Trophoblast cell (in vitro differentiated cells and primary cell): ENCODE results near the gene SLC26A2.

Experiments used
- DNase-seq, 2 donors: peaks; one replicate each; pipeline ENCODE4 v3.0.0-alpha.2; 2016
- H2AFZ ChIP-seq: 2 replicates; pipeline ENCODE4 v1.6.1; 2013; ENCODE audit warnings: low read length, moderate library complexity, mild to moderate bottlenecking; ENCODE audit not compliant: insufficient read depth, poor library complexity
- H2AK5ac ChIP-seq: 2 replicates; pipeline ENCODE4 v1.6.1; 2013; ENCODE audit warnings: mild to moderate bottlenecking, low read length
- H2BK120ac ChIP-seq: 2 replicates; pipeline ENCODE4 v1.6.1; 2013; ENCODE audit warnings: low read length, mild to moderate bottlenecking, moderate library complexity; ENCODE audit not compliant: insufficient read depth, poor library complexity
- H2BK12ac ChIP-seq: 2 replicates; pipeline ENCODE4 v1.6.1; 2013; ENCODE audit warnings: mild to moderate bottlenecking, low read length, moderate library complexity
- H2BK5ac ChIP-seq: 2 replicates; pipeline ENCODE4 v1.6.1; 2013; ENCODE audit warnings: low read length, low read depth, moderate library complexity, mild to moderate bottlenecking; ENCODE audit not compliant: poor library complexity
- H3K14ac ChIP-seq: 2 replicates; pipeline ENCODE4 v1.6.1; 2013; ENCODE audit warnings: mild to moderate bottlenecking, low read length
- H3K18ac ChIP-seq: 2 replicates; pipeline ENCODE4 v1.6.1; 2013; ENCODE audit warnings: mild to moderate bottlenecking, low read length
- H3K23ac ChIP-seq: 2 replicates; pipeline ENCODE4 v1.6.1; 2013; ENCODE audit warnings: low read length
- H3K27ac ChIP-seq: 2 replicates; pipeline ENCODE4 v1.5.1; 2013; ENCODE audit warnings: low read depth, mild to moderate bottlenecking, inconsistent platforms, low read length, moderate library complexity
- H3K27me3 ChIP-seq: 2 replicates; pipeline ENCODE4 v1.6.1; 2013; ENCODE audit warnings: inconsistent platforms, mild to moderate bottlenecking, low read length, moderate library complexity; ENCODE audit not compliant: insufficient read depth
- H3K36me3 ChIP-seq, 2 experiments: 1 replicate in 1 of 2; 2 replicates in 1 of 2; pipeline ENCODE4 v1.6.1; 2013; ENCODE audit warnings: low read length in 2 of 2, mild to moderate bottlenecking in 2 of 2, moderate library complexity in 1 of 2; ENCODE audit not compliant: insufficient read depth in 2 of 2, control insufficient read depth in 1 of 2
- H3K4ac ChIP-seq: 2 replicates; pipeline ENCODE4 v1.6.1; 2013; ENCODE audit warnings: low read depth, mild to moderate bottlenecking, low read length, moderate library complexity
- H3K4me1 ChIP-seq, 2 experiments: 1 replicate in 1 of 2; 2 replicates in 1 of 2; pipeline ENCODE4 v1.6.1; 2013; ENCODE audit warnings: low read length in 2 of 2, mild to moderate bottlenecking in 2 of 2, moderate library complexity in 1 of 2; ENCODE audit not compliant: insufficient read depth in 2 of 2, control insufficient read depth in 1 of 2
- H3K4me2 ChIP-seq: 2 replicates; pipeline ENCODE4 v1.6.1; 2013; ENCODE audit warnings: inconsistent platforms, mild to moderate bottlenecking, low read length, moderate library complexity
- H3K4me3 ChIP-seq: 2 replicates; pipeline ENCODE4 v1.5.1; 2013; ENCODE audit warnings: mild to moderate bottlenecking, low read depth, low read length, inconsistent platforms
- H3K79me1 ChIP-seq: one replicate; pipeline ENCODE4 v1.6.1; 2013; ENCODE audit warnings: low read length
- H3K79me2 ChIP-seq: 2 replicates; pipeline ENCODE4 v1.6.1; 2013; ENCODE audit warnings: low read length, mild to moderate bottlenecking; ENCODE audit not compliant: control insufficient read depth, insufficient read depth, poor library complexity
- H3K9ac ChIP-seq: 2 replicates; pipeline ENCODE4 v1.6.1; 2013; ENCODE audit warnings: mild to moderate bottlenecking, low read length
- H3K9me3 ChIP-seq: 2 replicates; pipeline ENCODE4 v1.6.1; 2013; ENCODE audit warnings: low read depth, mild to moderate bottlenecking, control low read depth, inconsistent platforms, low read length; ENCODE audit not compliant: insufficient read depth
- H4K12ac ChIP-seq: 2 replicates; pipeline ENCODE4 v1.6.1; 2013; ENCODE audit warnings: low read depth, mild to moderate bottlenecking, low read length, moderate library complexity
- H4K8ac ChIP-seq: 2 replicates; pipeline ENCODE4 v1.6.1; 2013; ENCODE audit warnings: low read depth, mild to moderate bottlenecking, low read length, moderate library complexity
- H4K91ac ChIP-seq: one replicate; pipeline ENCODE4 v1.6.1; 2013; ENCODE audit warnings: low read depth, mild to moderate bottlenecking, low read length, moderate library complexity
- WGBS: extraction: QIAGEN DNeasy Blood & Tissue Kit; methylation state at CpG from one replicate; pipeline ENCODE4 v1.1.7; 2013; ENCODE audit warnings: missing lambda C conversion rate; ENCODE audit not compliant: insufficient read length, insufficient coverage; ENCODE audit errors: extremely low coverage; 5-methylcytosine and 5-hydroxymethylcytosine counted together

Gene SLC26A2

GRCh38 chr5:149981206-149981605 lies 20.6 kb downstream of the SLC26A2 start:
- H2AFZ ChIP-seq: no peak overlapping the region
- H3K4me3 ChIP-seq: no peak overlapping the region
- no peak overlapping the region for H2BK5ac ChIP-seq
- no peak overlapping the region for H2BK12ac ChIP-seq
- no peak overlapping the region for H3K27ac ChIP-seq
- H3K27me3 ChIP-seq: no peaks in the 10 kb centered on the region
- H3K14ac ChIP-seq: no peak overlapping the region
- H3K9ac ChIP-seq: no peak overlapping the region
- no peaks in the 10 kb centered on the region for H3K79me2 ChIP-seq
- no peak overlapping the region for H3K23ac ChIP-seq
- peaks cover 0 to 3% of the 10 kb centered on the region in 2 experiments for H3K36me3 ChIP-seq
- H4K91ac ChIP-seq: no peak overlapping the region
- H2AK5ac ChIP-seq: no peak overlapping the region
- WGBS: no CpG with 5 or more reads among the region's 3 CpGs
- H3K4me2 ChIP-seq: no peak overlapping the region
- H2BK120ac ChIP-seq: no peak overlapping the region
- DNase-seq: no peak
- no peak overlapping the region for H4K12ac ChIP-seq
- no peaks in the 10 kb centered on the region for H3K79me1 ChIP-seq
- H3K4ac ChIP-seq: no peak overlapping the region
- H4K8ac ChIP-seq: no peak overlapping the region
- no peak overlapping the region for H3K18ac ChIP-seq
- H3K4me1 ChIP-seq: no peaks in the 10 kb centered on the region
- no peaks in the 10 kb centered on the region for H3K9me3 ChIP-seq

DNA sequence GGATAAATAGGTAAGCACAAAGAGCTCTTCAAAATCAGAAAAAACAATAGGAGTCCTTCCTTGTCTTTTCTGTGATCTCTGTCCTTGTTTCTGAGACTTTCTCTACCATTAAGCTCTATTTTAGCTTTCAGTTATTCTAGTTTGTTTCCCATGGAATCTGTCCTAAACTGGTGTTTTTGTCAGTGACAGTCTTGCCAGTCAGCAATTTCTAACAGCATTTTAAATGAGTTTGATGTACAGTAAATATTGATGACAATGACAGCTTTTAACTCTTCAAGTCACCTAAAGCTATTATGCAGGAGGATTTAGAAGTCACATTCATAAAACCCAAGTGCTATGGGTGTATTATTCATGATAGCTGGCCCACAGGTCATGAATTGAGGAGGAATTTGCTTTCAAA lies 21.9 kb downstream of the SLC26A2 start:
- H3K27me3 ChIP-seq: no peaks in the 10 kb centered on the region
- H3K4ac ChIP-seq: no peak overlapping the region
- H4K8ac ChIP-seq: no peak overlapping the region
- H3K4me2 ChIP-seq: no peak overlapping the region
- no peak overlapping the region for H2AK5ac ChIP-seq
- no peak overlapping the region for H4K12ac ChIP-seq
- no peak overlapping the region for H2BK12ac ChIP-seq
- no peak overlapping the region for H3K23ac ChIP-seq
- no peak overlapping the region for H3K9ac ChIP-seq
- no peaks in the 10 kb centered on the region for H3K79me1 ChIP-seq
- no peak overlapping the region for H2AFZ ChIP-seq
- H3K4me3 ChIP-seq: no peak overlapping the region
- no peak overlapping the region for H3K18ac ChIP-seq
- H3K14ac ChIP-seq: no peak overlapping the region
- H4K91ac ChIP-seq: no peak overlapping the region
- H3K27ac ChIP-seq: no peak overlapping the region
- H3K4me1 ChIP-seq: no peaks in the 10 kb centered on the region
- no peak overlapping the region for H2BK5ac ChIP-seq
- H3K79me2 ChIP-seq: no peaks in the 10 kb centered on the region
- H3K36me3 ChIP-seq: peaks cover 0 to 3% of the 10 kb centered on the region in 2 experiments
- H2BK120ac ChIP-seq: no peak overlapping the region
- DNase-seq: no peak
- no peaks in the 10 kb centered on the region for H3K9me3 ChIP-seq

DNA sequence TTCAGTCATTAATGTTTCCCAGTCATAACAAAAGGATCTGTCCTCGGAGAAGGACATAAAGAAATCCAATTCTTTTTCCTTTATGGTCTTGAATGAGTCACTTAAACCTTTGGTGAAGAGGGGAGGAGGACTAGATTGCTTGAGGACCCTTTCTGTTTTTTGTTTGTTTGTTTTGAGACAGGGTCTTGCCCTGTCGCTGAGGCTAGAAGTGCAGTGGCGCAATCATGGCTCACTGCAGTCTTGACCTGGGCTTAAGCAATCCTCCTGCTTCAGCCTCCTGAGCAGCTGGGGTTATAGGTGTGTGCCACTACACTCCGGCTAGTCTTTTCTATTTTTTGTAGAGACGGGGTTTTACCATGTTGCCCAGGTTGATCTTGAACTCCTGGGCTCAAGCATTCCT lies 27.6 kb downstream of the SLC26A2 start:
- no peaks in the 10 kb centered on the region for H3K79me2 ChIP-seq
- no peaks in the 10 kb centered on the region for H3K4me1 ChIP-seq
- no peak overlapping the region for H3K4ac ChIP-seq
- H2AK5ac ChIP-seq: no peak overlapping the region
- no peaks in the 10 kb centered on the region for H3K27me3 ChIP-seq
- H2BK12ac ChIP-seq: no peak overlapping the region
- H4K8ac ChIP-seq: no peak overlapping the region
- H3K4me3 ChIP-seq: no peak overlapping the region
- no peak overlapping the region for H3K18ac ChIP-seq
- WGBS: no CpG with 5 or more reads among the region's 5 CpGs
- no peak overlapping the region for H3K4me2 ChIP-seq
- H4K91ac ChIP-seq: no peak overlapping the region
- no peak overlapping the region for H3K9ac ChIP-seq
- H3K23ac ChIP-seq: no peak overlapping the region
- no peaks in the 10 kb centered on the region for H3K79me1 ChIP-seq
- H3K27ac ChIP-seq: no peak overlapping the region
- no peaks in the 10 kb centered on the region for H3K9me3 ChIP-seq
- no peak overlapping the region for H2AFZ ChIP-seq
- no peaks in the 10 kb centered on the region for H3K36me3 ChIP-seq
- peak; percentile 21 to 30 for DNase-seq
- H4K12ac ChIP-seq: no peak overlapping the region
- no peak overlapping the region for H2BK120ac ChIP-seq
- no peak overlapping the region for H2BK5ac ChIP-seq
- H3K14ac ChIP-seq: no peak overlapping the region

DNA sequence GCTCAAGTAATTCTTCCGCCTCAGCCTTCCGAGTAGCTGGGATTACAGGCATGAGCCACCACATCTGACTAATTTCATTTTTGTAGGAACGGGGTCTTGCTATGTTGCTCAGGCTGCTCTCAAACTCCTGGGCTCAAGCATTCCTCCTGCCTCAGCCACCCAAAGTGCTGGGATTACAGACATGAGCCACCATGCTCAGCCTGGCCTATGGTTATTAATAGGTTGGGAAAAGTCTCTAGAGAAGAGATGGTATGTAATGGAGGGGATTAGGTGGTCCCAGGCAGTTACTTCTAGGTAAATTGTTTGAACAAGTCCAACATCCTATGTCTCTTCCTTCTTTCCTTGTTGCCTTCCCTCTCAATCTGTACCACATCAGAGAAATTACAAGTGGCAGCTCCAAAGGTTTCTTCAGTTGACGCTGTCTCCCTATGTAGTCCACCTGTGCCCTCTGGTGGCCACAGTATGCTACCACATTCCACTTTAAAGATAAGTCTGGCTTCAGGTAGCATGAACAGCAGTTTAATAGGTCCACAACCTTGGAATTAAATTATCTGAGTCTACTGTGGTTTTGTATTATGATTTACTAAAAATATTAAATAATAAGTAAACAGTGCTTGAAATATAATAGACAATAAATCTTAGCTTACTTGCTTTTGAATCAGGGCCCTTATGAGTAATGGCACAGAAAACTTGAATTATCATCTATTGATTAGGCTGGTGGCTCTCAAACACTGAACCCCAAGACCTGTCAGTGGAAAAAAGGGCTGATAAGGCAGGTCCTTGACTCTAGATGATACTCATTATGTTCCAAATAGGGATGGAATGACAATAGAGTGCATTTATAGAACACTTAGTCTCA lies 30.2 kb downstream of the SLC26A2 start:
- H3K36me3 ChIP-seq: peaks cover 0 to 3% of the 10 kb centered on the region in 2 experiments

More for the DNA sequence above, 30.2 kb downstream of the SLC26A2 start:
- Histone ChIP-seq H2AFZ (no peak overlapping the region), H3K27me3 (no peaks in the 10 kb centered on the region), H3K79me1 (no peaks in the 10 kb centered on the region), H2BK120ac (no peak overlapping the region), H3K79me2 (no peaks in the 10 kb centered on the region), H3K4me1 (peaks cover 6 to 7% of the 10 kb centered on the region in 2 experiments), H3K27ac (no peak overlapping the region), H3K9ac (no peak overlapping the region), H4K8ac (no peak overlapping the region), H3K4ac (no peak overlapping the region), H4K91ac (no peak overlapping the region), H3K14ac (no peak overlapping the region), H2BK12ac (no peak overlapping the region), H3K18ac (no peak overlapping the region), H3K4me2 (no peak overlapping the region), H3K4me3 (no peak overlapping the region), H3K23ac (no peak overlapping the region), H3K9me3 (no peaks in the 10 kb centered on the region), H2AK5ac (no peak overlapping the region), H2BK5ac (no peak overlapping the region), H4K12ac (no peak overlapping the region)
- no CpG with 5 or more reads among the region's 4 CpGs for WGBS
- peak; percentile 76 to 91 for DNase-seq
